Stimulated activated CD4-positive, alpha-beta T cell treated with anti-CD3 and anti-CD28 coated beads, Interleukin-1b, Interleukin-23, amount 100 ng/mL, for 24 hours (primary cell): ENCODE results near the gene BRD9.
"Not testable (repeated sequence)": the region's sequence is repeated elsewhere in the genome, so short reads cannot be mapped to it uniquely, and the experiment has no call there.

ENCODE experiments used
- DNase-seq, 4 experiments: peaks; one replicate each; pipeline ENCODE4 v3.0.0-alpha.2; 2020; ENCODE audit warnings: low read depth in 4 of 4, low spot score in 1 of 4

The BRD9 gene

GRCh38 chr5:846602-847091, 46.0 kb downstream of the BRD9 start:
- not testable (repeated sequence) for DNase-seq

- DNase-seq: not testable (repeated sequence)
These were observed 46.7 kb downstream of the BRD9 start for GRCh38 chr5:845676-846601.

- not testable (repeated sequence) for DNase-seq
These were observed 47.4 kb downstream of the BRD9 start for GRCh38 chr5:845031-845675.

DNA sequence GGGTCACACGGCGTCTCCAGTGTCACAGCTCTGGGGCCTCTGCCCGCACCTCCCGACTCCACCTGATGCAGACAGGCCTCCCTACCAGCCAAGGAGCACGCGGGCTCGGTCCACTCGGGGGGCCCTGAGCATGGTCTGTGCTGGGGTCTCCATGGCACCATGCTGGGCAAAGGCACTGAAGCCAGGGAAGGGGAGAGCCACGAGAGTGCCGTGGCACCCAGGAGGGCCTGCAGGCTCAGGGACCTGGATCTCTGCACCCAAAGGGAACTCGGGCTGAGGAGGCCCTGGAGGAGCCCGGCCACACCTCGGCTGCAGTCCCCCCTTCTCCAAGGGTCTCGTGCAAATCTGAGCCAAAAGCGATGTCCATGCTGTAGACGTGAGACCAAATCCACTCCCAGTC, 48.2 kb downstream of the BRD9 start:
- not testable (repeated sequence) for DNase-seq

- DNase-seq: not testable (repeated sequence)
These were observed 48.7 kb downstream of the BRD9 start for GRCh38 chr5:843926-844325.

- not testable (repeated sequence) for DNase-seq
These were observed 49.2 kb downstream of the BRD9 start for GRCh38 chr5:843371-843770.

- not testable (repeated sequence) for DNase-seq
These were observed 50.0 kb downstream of the BRD9 start for GRCh38 chr5:842402-843221.

- DNase-seq: not testable (repeated sequence)
These were observed 50.8 kb downstream of the BRD9 start for GRCh38 chr5:841531-842401.

DNA sequence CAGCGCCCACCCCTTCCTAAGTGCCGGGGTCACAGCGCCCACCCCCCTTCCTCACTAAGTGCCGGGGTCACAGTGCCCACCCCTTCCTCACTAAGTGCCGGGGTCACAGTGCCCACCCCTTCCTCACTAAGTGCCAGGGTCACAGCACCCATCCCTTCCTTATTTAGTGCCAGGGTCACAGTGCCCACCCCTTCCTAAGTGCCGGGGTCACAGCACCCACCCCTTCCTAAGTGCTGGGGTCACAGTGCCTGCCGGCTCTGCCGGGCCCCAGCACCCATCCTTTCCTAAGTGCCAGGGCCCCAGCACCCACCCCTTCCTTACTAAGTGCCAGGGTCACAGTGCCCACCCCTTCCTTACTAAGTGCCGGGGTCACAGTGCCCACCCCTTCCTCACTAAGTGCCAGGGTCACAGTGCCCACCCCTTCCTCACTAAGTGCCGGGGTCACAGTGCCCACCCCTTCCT, 51.6 kb downstream of the BRD9 start:
- DNase-seq: not testable (repeated sequence)

GRCh38 chr5:840118-840973, 52.3 kb downstream of the BRD9 start:
- DNase-seq: not testable (repeated sequence)

- not testable (repeated sequence) for DNase-seq
These were observed 54.2 kb downstream of the BRD9 start for GRCh38 chr5:838431-838851.

GRCh38 chr5:837621-838121, 54.9 kb downstream of the BRD9 start:
- DNase-seq: not testable (repeated sequence)

DNA sequence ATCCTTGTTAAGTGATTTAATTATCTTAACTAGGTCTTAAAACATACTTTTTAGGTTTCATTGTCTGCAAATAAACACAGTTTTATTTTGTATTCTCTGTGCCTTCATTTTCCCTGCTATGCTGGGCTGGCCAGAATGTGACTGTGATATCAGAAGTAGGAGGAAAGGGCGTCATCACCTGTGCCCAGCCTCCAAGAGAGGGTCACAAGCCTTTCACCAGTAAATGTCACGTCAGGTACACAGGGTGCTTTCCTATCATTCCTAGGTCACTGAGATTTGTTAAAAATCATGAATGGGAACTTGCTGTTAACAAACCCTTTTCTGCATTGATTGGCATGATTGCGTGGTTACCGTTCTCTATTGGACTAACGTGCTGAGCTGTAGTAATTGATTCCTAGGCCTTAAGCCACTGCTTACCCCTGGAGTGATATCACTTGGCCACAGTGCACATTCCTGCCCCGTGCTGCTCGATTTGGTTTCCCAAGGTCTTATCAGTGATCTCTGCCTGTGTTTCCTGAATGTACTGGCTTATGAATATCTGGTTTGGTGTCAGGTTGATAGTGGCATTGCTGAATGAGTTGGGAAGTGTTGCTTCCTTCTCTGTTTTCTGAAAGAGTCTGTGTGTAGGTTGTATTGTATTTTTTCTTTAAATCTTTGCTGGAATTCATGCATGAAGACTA, 56.5 kb downstream of the BRD9 start:
- DNase-seq: not testable (repeated sequence)

GRCh38 chr5:834013-834412, 58.6 kb downstream of the BRD9 start:
- not testable (repeated sequence) for DNase-seq

DNA sequence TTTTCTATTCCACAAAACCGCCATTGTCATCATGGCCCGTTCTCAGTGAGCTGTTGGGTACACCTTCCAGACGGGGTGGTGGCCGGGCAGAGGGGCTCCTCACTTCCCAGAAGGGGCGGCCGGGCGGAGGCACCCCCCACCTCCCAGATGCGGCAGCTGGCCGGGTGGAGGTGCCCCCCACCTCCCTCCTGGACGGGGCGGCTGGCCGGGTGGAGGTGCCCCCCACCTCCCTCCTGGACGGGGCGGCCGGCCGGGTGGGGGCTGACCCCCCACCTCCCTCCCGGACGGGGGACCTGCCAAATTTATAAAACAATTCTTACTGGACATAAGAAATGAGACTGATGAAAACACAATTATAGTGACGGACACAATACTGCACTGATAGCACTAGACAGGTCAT, 64.4 kb downstream of the BRD9 start:
- not testable (repeated sequence) for DNase-seq

- DNase-seq: not testable (repeated sequence)
These were observed 67.1 kb downstream of the BRD9 start for GRCh38 chr5:825544-825943.

- DNase-seq: no peak
These were observed 71.1 kb downstream of the BRD9 start for GRCh38 chr5:821504-821903.

DNA sequence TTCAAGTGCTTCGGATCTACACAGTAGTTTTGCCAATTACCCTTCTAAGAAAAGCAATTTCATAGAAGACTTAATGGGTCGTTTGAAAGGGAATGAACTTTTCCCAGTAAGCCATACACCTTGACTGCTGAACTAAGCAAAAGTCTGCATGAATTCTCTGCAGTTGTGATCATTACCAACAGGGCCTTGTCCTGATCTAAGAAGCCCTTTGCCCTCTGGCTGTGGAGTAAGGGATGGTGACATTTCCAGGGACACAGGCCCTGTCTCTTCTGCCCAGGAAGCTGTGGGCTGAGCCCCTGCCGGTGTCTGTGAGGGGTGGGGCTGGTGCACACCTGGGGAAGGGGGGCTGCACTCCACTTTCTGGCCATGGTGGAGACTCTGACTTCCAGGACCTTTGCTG, 72.4 kb downstream of the BRD9 start:
- DNase-seq: no peak
